GM12878 (cell line): ENCODE results near the gene ELOA. TPM values are rescaled to one million over a fixed set of nuclear protein-coding genes. Genes with fewer than 3 reads are reported as not detected.
A peak's percentile ranks its signal among the peaks of the same experiment; 100 is the strongest.

Experiments
- ATAC-seq: fragments of 200-7000 bp; cut with Tn5 transposase; 3 replicates; pipeline ENCODE4 v1.9.1; 2020; ENCODE audit warnings: mild to moderate bottlenecking, moderate library complexity
- BruUV-seq: library from RNA; stranded (reverse); fragments of 400-500 nt; replicated peaks from 2 replicates; lab custom pipeline; 2021; lab: Mats Ljungman, UMichigan
- CTCF ChIA-PET: fragments of 300-600 bp; sonication (Branson Sonifier 250); formaldehyde crosslinking; extraction: SDS; loops from one replicate; lab custom pipeline; 2021; ENCODE audit warnings: inconsistent platforms; lab: Yijun Ruan, JAX
- POLR2A ChIA-PET: fragments of 350-600 bp; formaldehyde crosslinking; extraction: SDS; loops from one replicate; lab custom pipeline; 2021; ENCODE audit warnings: inconsistent platforms; lab: Charles Lee
- RAD21 ChIA-PET: fragments of 300-600 bp; sonication (Branson Sonifier 250); formaldehyde crosslinking; loops from one replicate; lab custom pipeline; 2023; ENCODE audit warnings: antibody characterized with exemption; ENCODE audit not compliant: unreplicated experiment; lab: Charles Lee
- SMC1A ChIA-PET: fragments of 300-600 bp; sonication (Branson Sonifier 250); formaldehyde crosslinking; loops from one replicate; lab custom pipeline; 2023; ENCODE audit not compliant: unreplicated experiment, uncharacterized antibody; lab: Charles Lee
- DNase-seq: peaks from one replicate; pipeline ENCODE4 v3.0.0-alpha.2; 2011; ENCODE audit warnings: low read depth, low spot score
- FAIRE-seq: peaks from 3 replicates; lab custom pipeline; 2011; peaks lifted over from hg19 to GRCh38; lab: Jason Lieb, UNC
- H2AFZ ChIP-seq: 2 replicates; pipeline ENCODE4 v1.6.0; 2011; ENCODE audit warnings: low read depth, low read length, control low read depth; ENCODE audit not compliant: control insufficient read depth
- H3K27ac ChIP-seq: 2 replicates; pipeline ENCODE4 v1.5.1; 2011; ENCODE audit warnings: control low read depth; ENCODE audit not compliant: control insufficient read depth, insufficient read depth
- H3K27me3 ChIP-seq, 2 experiments: replicated peaks in 1 of 2; 2 replicates each; pipeline versions ENCODE4 v1.6.0 to v1.6.1; 2011; ENCODE audit warnings: low read length in 1 of 2; ENCODE audit not compliant: control insufficient read depth in 2 of 2, insufficient read depth in 2 of 2
- H3K36me3 ChIP-seq, 2 experiments: 2 replicates each; pipeline ENCODE4 v1.5.1; 2011; ENCODE audit warnings: low read length in 1 of 2; ENCODE audit not compliant: control insufficient read depth in 2 of 2, insufficient read depth in 2 of 2
- H3K4me1 ChIP-seq: 2 replicates; pipeline ENCODE4 v1.6.1; 2011; ENCODE audit warnings: mild to moderate bottlenecking, low read length, moderate library complexity, mixed read lengths; ENCODE audit not compliant: control insufficient read depth, insufficient read depth
- H3K4me2 ChIP-seq: 2 replicates; pipeline ENCODE4 v1.6.0; 2011; ENCODE audit warnings: control low read depth; ENCODE audit not compliant: control insufficient read depth, insufficient read depth
- H3K4me3 ChIP-seq: fragments of 200-600 bp; sonication (generic); 2 replicates; pipeline ENCODE4 v1.5.1; 2016
- H3K79me2 ChIP-seq: 2 replicates; pipeline ENCODE4 v1.6.0; 2011; ENCODE audit warnings: low read length; ENCODE audit not compliant: control insufficient read depth, insufficient read depth
- H3K9ac ChIP-seq: 2 replicates; pipeline ENCODE4 v1.8.0; 2011; ENCODE audit warnings: low read length, control low read depth, mixed read lengths; ENCODE audit not compliant: control insufficient read depth, insufficient read depth
- H3K9me3 ChIP-seq: replicated peaks from 3 replicates; pipeline ENCODE4 v1.5.1; 2011; ENCODE audit warnings: mild to moderate bottlenecking, low read length; ENCODE audit not compliant: control insufficient read depth, insufficient read depth
- H4K20me1 ChIP-seq: 2 replicates; pipeline ENCODE4 v1.6.0; 2011; ENCODE audit not compliant: control insufficient read depth, insufficient read depth
- MEF2A ChIP-seq: IDR thresholded peaks from 2 replicates; pipeline ENCODE4 v1.6.1; 2011; ENCODE audit warnings: low read depth, mild to moderate bottlenecking, low read length, moderate library complexity; ENCODE audit not compliant: insufficient read depth
- NFXL1 ChIP-seq: fragments of 450-650 bp; IDR thresholded peaks from 2 replicates; pipeline ENCODE4 v1.6.1; 2017; ENCODE audit warnings: antibody characterized with exemption, mild to moderate bottlenecking, borderline replicate concordance
- POLR2A ChIP-seq: IDR thresholded peaks from 2 replicates; pipeline ENCODE4 v1.6.1; 2011; ENCODE audit warnings: low read depth, mild to moderate bottlenecking, low read length
- POLR2AphosphoS5 ChIP-seq: IDR thresholded peaks from 2 replicates; pipeline ENCODE4 v1.6.1; 2011; ENCODE audit warnings: mild to moderate bottlenecking, low read length, inconsistent platforms
- SMAD5 ChIP-seq: IDR thresholded peaks from 2 replicates; pipeline ENCODE4 v1.6.1; 2016; ENCODE audit warnings: antibody characterized with exemption, low read depth
- SREBF1 ChIP-seq: IDR thresholded peaks from 2 replicates; pipeline ENCODE4 v1.6.1; 2012; ENCODE audit warnings: mild to moderate bottlenecking, low read length
- ZNF217 ChIP-seq: fragments of 450-650 bp; IDR thresholded peaks from 2 replicates; pipeline ENCODE4 v1.6.1; 2017; ENCODE audit warnings: antibody characterized with exemption, mild to moderate bottlenecking
- WGBS: methylation state at CpG from one replicate; pipeline ENCODE4 v1.1.6; 2016; ENCODE audit warnings: low lambda C conversion rate; ENCODE audit not compliant: insufficient replicate concordance, insufficient coverage; ENCODE audit errors: missing lambda C conversion rate; 5-methylcytosine and 5-hydroxymethylcytosine counted together
- in situ Hi-C: fragments of 300-500 bp; cut with MboI; formaldehyde crosslinking; loops from 9 replicates; pipeline ENCODE4 v1.14.3; 2018; ENCODE audit warnings: mixed read lengths
- intact Hi-C: fragments of 100-400 bp; cut with micrococcal nuclease; formaldehyde crosslinking; loops from one replicate; pipeline ENCODE4 v1.14.2; 2022; ENCODE audit not compliant: unreplicated experiment
- polyA plus RNA-seq, 11 experiments: library from polyadenylated mRNA; depleted of rRNA in 4 of 11; unstranded in 6 of 11; stranded (reverse) in 5 of 11; fragments of >200 nt; fragmentation: Nextera tagmentation in 4 of 11; fragmentation: Illumina TruSeq in 1 of 11; extraction: Ambion mirVana in 4 of 11; extraction: Trizol in 1 of 11; gene quantifications; 1 replicate in 1 of 11; 2 replicates in 10 of 11; pipeline versions ENCODE4 v1.2.1 to v1.2.3, GENCODE V29; 2011 to 2016; ENCODE audit warnings: inconsistent platforms in 2 of 11, missing spikeins in 2 of 11, low read depth in 1 of 11
- total RNA-seq, 4 experiments: library from RNA; depleted of rRNA in 3 of 4; stranded (reverse); fragments of >200 nt in 3 of 4; fragmentation: Illumina TruSeq in 1 of 4; extraction: Trizol in 1 of 4; gene quantifications; 2 replicates each; pipeline versions ENCODE4 v1.2.1 to v1.2.3, GENCODE V29; 2013 to 2021

The ELOA gene
- total and polyA plus RNA-seq, 10 of the 15 experiments (the other 5 are each of a cell fraction or from before 2014, with no cell fraction given), result 20.1 to 63.6 (median 39.8) TPM

DNA sequence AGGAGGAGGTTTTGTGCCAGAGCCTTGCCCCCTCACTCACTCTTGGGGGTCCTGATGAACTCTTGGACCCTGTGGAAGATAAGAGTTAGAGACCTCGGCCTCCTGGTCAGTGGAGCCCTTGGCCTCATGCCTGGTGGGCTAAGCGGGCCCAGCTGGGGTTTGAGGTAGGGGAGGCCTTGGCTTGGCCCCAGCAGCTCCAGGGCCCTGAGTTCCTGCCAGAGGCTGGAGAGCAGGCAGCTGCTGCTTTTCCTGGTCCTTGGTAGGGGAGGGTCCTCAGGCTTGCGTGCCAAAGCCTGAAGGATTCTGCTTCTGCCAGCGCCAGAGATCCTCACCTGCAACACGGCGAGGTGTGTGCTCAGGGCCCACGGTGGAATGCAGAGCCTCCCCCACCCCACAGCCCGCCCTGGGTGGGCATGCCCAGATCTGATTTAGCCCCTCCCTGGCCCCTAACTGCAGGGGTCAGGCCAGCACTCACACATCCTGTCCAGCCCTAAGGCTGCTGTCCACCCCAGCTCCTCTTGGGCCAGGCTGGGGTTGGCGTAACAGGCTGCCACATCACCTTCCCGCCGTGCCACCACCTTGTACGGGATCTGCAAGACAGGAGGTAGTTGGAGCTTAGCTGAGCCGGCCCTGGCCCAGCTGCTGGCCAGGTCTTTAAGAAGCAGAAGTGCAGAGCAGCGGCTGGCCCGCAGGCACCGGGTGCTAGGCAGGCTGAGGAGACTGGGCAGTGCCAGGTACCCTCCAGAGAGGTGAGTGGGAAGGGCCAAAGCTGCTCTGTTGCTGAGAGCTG, 52.6 kb downstream of the ELOA start:
- H3K27ac ChIP-seq, result no peak overlapping the region
- H3K79me2 ChIP-seq, result peaks cover 32% of the 10 kb centered on the region
- ATAC-seq (no peak), DNase-seq (no peak), FAIRE-seq (no peak)
- intact Hi-C loops, result no loop called here
- H3K9me3 ChIP-seq, result no peaks in the 10 kb centered on the region
- no peaks in the 10 kb centered on the region for H3K27me3 ChIP-seq
- RAD21 ChIA-PET, result no interaction called here
- POLR2A ChIA-PET, result no interaction called here
- H3K9ac ChIP-seq, result no peak overlapping the region
- no peak overlapping the region for H3K4me3 ChIP-seq
- peaks cover 12% of the 10 kb centered on the region for H3K4me1 ChIP-seq
- WGBS, result 97% methylated on average over 15 of the region's 16 CpGs
- SMC1A ChIA-PET, result no interaction called here
- TF ChIP-seq ZNF217 (no peak), SREBF1 (no peak), POLR2AphosphoS5 (0 out of 2 replicates have a peak, but pooled peaks have one; percentile 9)
- no peaks in the 10 kb centered on the region for H4K20me1 ChIP-seq
- H3K4me2 ChIP-seq, result no peak overlapping the region
- CTCF ChIA-PET, result no interaction called here
- no TSS peak for BruUV-seq
- in situ Hi-C loops, result loop anchor here (25.0 kb wide), 1 partner anchor 1441 kb away; the partner anchor contains the start of genes RSRP1 and SYF2
- no peak overlapping the region for H2AFZ ChIP-seq
- peaks cover 4 to 16% of the 10 kb centered on the region in 2 experiments; a peak in 3 of 4 replicates for H3K36me3 ChIP-seq

DNA sequence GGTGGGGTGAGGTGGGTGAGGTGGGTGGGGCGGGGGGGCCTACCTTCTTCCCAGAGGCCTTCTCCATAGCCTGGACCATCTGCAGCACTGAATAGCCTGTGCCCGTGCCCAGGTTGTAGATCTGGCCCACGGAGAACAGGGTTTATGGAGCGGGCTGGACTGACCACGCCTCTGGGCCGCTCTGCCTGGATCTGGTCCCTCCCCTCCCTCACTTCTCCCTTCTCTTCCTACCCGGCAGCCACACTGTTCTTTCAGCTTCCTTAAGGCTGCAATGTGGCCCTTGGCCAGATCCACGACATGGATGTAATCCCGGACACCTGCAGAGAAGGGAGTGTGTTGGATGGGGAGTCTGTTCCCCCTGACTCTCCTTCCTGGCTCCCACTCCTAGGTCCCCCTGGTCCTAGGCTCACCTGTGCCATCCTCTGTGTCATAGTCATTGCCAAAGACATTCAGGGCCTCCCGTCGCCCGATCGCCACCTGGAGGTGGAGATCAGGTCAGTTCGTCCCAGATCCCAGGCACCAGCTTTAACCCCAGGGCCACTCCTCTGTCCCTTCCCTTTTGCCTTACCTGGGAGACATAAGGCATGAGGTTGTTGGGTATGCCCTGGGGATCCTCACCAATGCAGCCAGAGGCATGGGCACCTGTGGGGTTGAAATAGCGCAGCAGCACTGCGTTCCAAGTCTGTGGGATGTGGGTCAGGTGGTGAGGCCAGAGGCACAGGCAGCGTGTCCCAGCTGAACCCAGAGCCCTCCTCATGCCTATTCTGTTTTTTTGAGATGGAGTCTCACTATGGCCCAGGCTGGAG, 53.4 kb downstream of the ELOA start:
- ChIA-PET POLR2A (no interaction called here), CTCF (interaction anchor here (0.6 to 1.4 kb wide), 2 partner anchors 16 to 21 kb away, joined by 4 to 5 read pairs; no protein-coding TSS in a partner anchor), RAD21 (no interaction called here), SMC1A (interaction anchor here (0.6 kb wide), 1 partner anchor 18 kb away, joined by 3 read pairs; the partner anchor contains the start of gene PITHD1)
- peaks cover 24% of the 10 kb centered on the region for H3K79me2 ChIP-seq
- WGBS, result 94% methylated on average over 15 of the region's 17 CpGs
- in situ Hi-C loops, result loop anchor here (25.0 kb wide), 1 partner anchor 1441 kb away; the partner anchor contains the start of genes RSRP1 and SYF2
- H3K27me3 ChIP-seq, result no peaks in the 10 kb centered on the region
- H3K4me2 ChIP-seq, result no peak overlapping the region
- no TSS peak for BruUV-seq
- H3K9ac ChIP-seq, result no peak overlapping the region
- peaks cover 12% of the 10 kb centered on the region for H3K4me1 ChIP-seq
- H4K20me1 ChIP-seq, result no peaks in the 10 kb centered on the region
- ATAC-seq, result no peak
- FAIRE-seq, result no peak
- no peak for DNase-seq
- H3K4me3 ChIP-seq, result no peak overlapping the region
- H2AFZ ChIP-seq, result no peak overlapping the region
- TF ChIP-seq MEF2A, result no peak
- no peak for TF ChIP-seq NFXL1
- peak; percentile 27; the same call in 1 of the 2 replicates for TF ChIP-seq POLR2A
- TF ChIP-seq SMAD5, result no peak
- H3K27ac ChIP-seq, result no peak overlapping the region
- H3K9me3 ChIP-seq, result no peaks in the 10 kb centered on the region
- peaks cover 4 to 16% of the 10 kb centered on the region in 2 experiments; a peak in 3 of 4 replicates for H3K36me3 ChIP-seq
- intact Hi-C loops, result no loop called here
